ENCODE results near the gene C6orf118.

Gene C6orf118

DNA sequence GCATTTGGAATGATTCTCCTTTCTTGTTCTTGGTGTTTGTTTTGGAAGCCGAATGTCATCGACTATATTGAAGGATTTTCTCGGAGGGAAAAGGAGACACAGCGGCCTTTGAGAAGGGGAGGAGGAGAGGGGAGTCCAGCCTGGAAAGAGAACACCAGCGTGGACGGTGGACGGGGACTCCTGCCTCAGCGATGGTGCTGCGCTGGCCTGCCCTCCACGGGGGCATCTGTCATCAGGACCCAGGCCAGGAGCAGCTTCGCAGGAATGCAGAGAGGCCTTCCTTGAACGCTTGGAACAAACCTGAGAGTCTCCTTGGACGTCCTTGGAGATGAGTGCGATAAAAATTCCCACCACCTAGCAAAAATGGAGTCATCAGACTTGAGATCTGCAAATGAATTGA lies 8.3 kb upstream of the C6orf118 start:
- Histone ChIP-seq H3K4me1 (ENCODE audit: control insufficient read depth, low read length) (no peaks in the 10 kb centered on the region), H4K20me1 (ENCODE audit: control insufficient read depth, insufficient read depth, low read depth, low read length) (no peaks in the 10 kb centered on the region), H3K9me2 (replicated peaks; ENCODE audit: control insufficient read depth, low read length) (no peaks in the 10 kb centered on the region), H3K27ac (ENCODE audit: low read depth, low read length) (no peak overlapping the region), H3F3A (ENCODE audit: control insufficient read depth, insufficient read depth) (no peaks in the 10 kb centered on the region), H3K79me2 (ENCODE audit: control insufficient read depth, low read length) (no peaks in the 10 kb centered on the region), H3K27me3 (ENCODE audit: control insufficient read depth, low read length) (no peaks in the 10 kb centered on the region), H3K9me3 (ENCODE audit: control insufficient read depth, insufficient read depth, low read length) (no peaks in the 10 kb centered on the region; the same call in 1 of the 2 replicates), H3K4me3 (ENCODE audit: low read length) (no peak overlapping the region), H3K4me2 (ENCODE audit: low read length) (no peak overlapping the region), H3K36me3 (ENCODE audit: control insufficient read depth, low read length) (no peaks in the 10 kb centered on the region)
- no peak for TF ChIP-seq EZH2phosphoT487 (IDR thresholded peaks at IDR 0.05; ENCODE audit: borderline replicate concordance, low read length)
- TF ChIP-seq, protein P1, sequence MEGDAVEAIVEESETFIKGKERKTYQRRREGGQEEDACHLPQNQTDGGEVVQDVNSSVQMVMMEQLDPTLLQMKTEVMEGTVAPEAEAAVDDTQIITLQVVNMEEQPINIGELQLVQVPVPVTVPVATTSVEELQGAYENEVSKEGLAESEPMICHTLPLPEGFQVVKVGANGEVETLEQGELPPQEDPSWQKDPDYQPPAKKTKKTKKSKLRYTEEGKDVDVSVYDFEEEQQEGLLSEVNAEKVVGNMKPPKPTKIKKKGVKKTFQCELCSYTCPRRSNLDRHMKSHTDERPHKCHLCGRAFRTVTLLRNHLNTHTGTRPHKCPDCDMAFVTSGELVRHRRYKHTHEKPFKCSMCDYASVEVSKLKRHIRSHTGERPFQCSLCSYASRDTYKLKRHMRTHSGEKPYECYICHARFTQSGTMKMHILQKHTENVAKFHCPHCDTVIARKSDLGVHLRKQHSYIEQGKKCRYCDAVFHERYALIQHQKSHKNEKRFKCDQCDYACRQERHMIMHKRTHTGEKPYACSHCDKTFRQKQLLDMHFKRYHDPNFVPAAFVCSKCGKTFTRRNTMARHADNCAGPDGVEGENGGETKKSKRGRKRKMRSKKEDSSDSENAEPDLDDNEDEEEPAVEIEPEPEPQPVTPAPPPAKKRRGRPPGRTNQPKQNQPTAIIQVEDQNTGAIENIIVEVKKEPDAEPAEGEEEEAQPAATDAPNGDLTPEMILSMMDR (IDR thresholded peaks at IDR 0.05; ENCODE audit: low read depth, low read length, poor library complexity, severe bottlenecking) = no peak

DNA sequence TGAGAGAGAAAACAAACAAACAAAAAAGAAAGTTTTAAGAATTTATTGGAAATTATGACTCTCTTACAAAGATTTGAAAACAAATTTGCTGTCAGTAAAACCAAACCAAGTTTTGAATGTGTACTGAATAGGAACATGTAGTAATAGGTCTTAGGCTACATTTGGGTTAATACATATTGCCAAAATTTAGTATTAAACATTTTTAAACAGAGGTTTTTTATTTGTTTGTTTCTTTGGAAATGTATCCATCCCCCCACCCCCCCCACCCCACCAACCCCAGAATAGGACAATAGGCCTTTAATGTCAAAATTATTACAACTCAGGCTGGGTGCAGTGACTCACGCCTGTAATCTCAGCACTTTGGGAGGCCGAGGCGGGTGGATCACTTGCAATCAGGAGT lies 2.5 kb downstream of the C6orf118 start:
- Histone ChIP-seq H4K20me1 (ENCODE audit: control insufficient read depth, insufficient read depth, low read depth, low read length) (no peaks in the 10 kb centered on the region), H3K9me3 (ENCODE audit: control insufficient read depth, insufficient read depth, low read length) (peaks cover under 1% of the 10 kb centered on the region; the same call in 1 of the 2 replicates), H3K4me2 (ENCODE audit: low read length) (no peak overlapping the region), H3K79me2 (ENCODE audit: control insufficient read depth, low read length) (no peaks in the 10 kb centered on the region), H3F3A (ENCODE audit: control insufficient read depth, insufficient read depth) (no peaks in the 10 kb centered on the region), H3K36me3 (ENCODE audit: control insufficient read depth, low read length) (no peaks in the 10 kb centered on the region), H3K4me1 (ENCODE audit: control insufficient read depth, low read length) (no peaks in the 10 kb centered on the region), H3K27ac (ENCODE audit: low read depth, low read length) (no peak overlapping the region), H3K9me2 (replicated peaks; ENCODE audit: control insufficient read depth, low read length) (no peaks in the 10 kb centered on the region), H3K4me3 (ENCODE audit: low read length) (no peak overlapping the region), H3K27me3 (ENCODE audit: control insufficient read depth, low read length) (no peaks in the 10 kb centered on the region)
- no peak for TF ChIP-seq EZH2phosphoT487 (IDR thresholded peaks at IDR 0.05; ENCODE audit: borderline replicate concordance, low read length)
- TF ChIP-seq, protein P1 (IDR thresholded peaks at IDR 0.05; ENCODE audit: low read depth, low read length, poor library complexity, severe bottlenecking) = no peak

DNA sequence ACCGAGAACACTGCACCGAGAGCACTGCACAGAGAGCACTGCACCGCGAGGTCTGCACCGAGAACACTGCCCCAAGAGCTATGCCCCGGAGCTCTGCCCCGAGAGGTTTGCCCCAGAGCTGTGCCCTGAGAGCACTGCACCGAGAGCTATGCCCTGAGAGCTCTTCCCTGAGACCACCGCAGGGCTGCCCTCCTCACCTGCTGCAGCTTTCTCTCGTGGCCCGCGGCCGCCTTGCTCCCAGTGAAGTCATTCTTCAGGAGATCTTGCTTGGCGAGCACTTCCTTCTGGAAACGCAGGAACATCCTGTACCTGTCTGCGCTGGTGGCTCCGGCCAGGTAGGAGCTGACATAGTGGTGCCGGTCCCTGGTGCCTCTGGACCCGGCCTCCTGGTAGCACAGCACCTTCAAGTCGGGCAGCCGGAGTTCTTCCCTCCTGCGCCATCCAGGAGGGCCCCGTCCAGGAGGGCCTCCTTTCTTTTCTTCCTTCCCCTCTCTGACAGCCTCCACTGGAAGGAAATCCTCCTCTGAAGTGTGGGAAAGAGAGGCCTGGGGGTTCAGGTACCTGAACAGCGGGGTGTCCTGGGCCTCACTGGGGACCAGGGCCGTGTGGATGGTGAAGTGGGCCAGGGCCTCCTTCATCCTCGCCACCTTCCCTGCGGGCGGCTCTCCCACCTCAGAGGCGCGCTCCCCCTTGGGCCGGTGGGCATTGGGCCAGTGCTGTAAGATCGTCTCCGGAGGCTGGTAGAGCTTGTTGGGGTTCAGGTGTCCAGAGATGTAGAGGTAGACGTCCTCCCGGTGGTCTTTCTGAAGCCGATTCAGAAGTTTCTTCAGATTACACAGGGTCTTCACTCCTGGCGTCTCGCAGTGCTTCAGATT lies 7.8 kb downstream of the C6orf118 start:
- Histone ChIP-seq H3F3A (ENCODE audit: control insufficient read depth, insufficient read depth) (no peaks in the 10 kb centered on the region), H4K20me1 (ENCODE audit: control insufficient read depth, insufficient read depth, low read depth, low read length) (no peaks in the 10 kb centered on the region), H3K4me1 (ENCODE audit: control insufficient read depth, low read length) (no peaks in the 10 kb centered on the region), H3K9me2 (replicated peaks; ENCODE audit: control insufficient read depth, low read length) (no peaks in the 10 kb centered on the region), H3K79me2 (ENCODE audit: control insufficient read depth, low read length) (no peaks in the 10 kb centered on the region), H3K4me2 (ENCODE audit: low read length) (no peak overlapping the region), H3K27ac (ENCODE audit: low read depth, low read length) (no peak overlapping the region), H3K9me3 (ENCODE audit: control insufficient read depth, insufficient read depth, low read length) (peaks cover 8% of the 10 kb centered on the region; the same call in 1 of the 2 replicates), H3K27me3 (ENCODE audit: control insufficient read depth, low read length) (no peaks in the 10 kb centered on the region), H3K4me3 (ENCODE audit: low read length) (no peak overlapping the region), H3K36me3 (ENCODE audit: control insufficient read depth, low read length) (no peaks in the 10 kb centered on the region)
- TF ChIP-seq, protein P1 (IDR thresholded peaks at IDR 0.05; ENCODE audit: low read depth, low read length, poor library complexity, severe bottlenecking) = no peak
- TF ChIP-seq EZH2phosphoT487 (IDR thresholded peaks at IDR 0.05; ENCODE audit: borderline replicate concordance, low read length) = no peak

Measured in DOHH2 (cell line).